ENCODE results near the gene CD22.

GRCh38 chr19:35344511-35345031 is 15.6 kb downstream of the CD22 start:
- TF ChIP-seq FOXM1 (IDR thresholded peaks at IDR 0.05; ENCODE audit: borderline replicate concordance) (no peak), SUZ12 (IDR thresholded peaks at IDR 0.05) (no peak), FOXA1 (IDR thresholded peaks at IDR 0.05) (no peak), HDGF (IDR thresholded peaks at IDR 0.05; ENCODE audit: borderline replicate concordance) (no peak)

Data from HEK293T (cell line).